Measurements from ENCODE around the gene SLC25A38. TPM values are rescaled to one million over a fixed set of nuclear protein-coding genes. Genes with fewer than 3 reads are reported as not detected.

SLC25A38 gene
- polyA plus RNA-seq, 3 donors = 5.7 to 8.9 (median 7.5) TPM

DNA sequence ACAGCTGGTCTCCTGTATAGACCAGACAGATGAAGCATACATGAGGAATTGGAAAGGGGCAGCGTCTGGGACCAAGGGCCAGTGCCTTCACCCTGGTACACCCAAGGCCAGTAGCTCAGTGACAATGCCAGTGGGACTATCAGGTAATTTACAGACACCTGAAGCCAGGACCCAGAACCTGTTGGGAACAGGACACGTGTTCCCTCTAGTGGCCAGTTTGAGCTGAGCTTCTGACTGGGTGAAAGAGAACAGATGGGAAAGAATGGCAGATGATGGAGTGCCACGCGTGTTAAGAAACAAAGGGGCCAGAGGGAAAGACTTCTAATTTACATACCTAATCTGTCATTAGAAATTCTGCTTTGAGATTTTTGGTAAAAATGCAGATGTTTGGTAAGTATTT is 5.1 kb upstream of the SLC25A38 start:
- no CpG with 5 or more reads among the region's 4 CpGs for WGBS (ENCODE audit: insufficient coverage)
- peak in 2 of 3 donors; percentile 14 to 21 for DNase-seq
- Histone ChIP-seq H3K4me3 (replicated peaks in 1 of 3; ENCODE audit: low read depth in 2 of 3, low read length in 3 of 3) (no peak overlapping the region), H3K9me3 (replicated peaks in 1 of 2; ENCODE audit: control insufficient read depth in 1 of 2, insufficient read depth in 1 of 2, low read length in 2 of 2) (no peaks in the 10 kb centered on the region), H3K4me2 (replicated peaks; ENCODE audit: extremely low read depth, low read length, poor library complexity, severe bottlenecking) (no peak overlapping the region), H3K9ac (ENCODE audit: insufficient read depth, low read length, poor library complexity, severe bottlenecking) (no peak overlapping the region), H2AFZ (ENCODE audit: insufficient read depth, low read depth, low read length, poor library complexity, severe bottlenecking) (no peak overlapping the region), H3K36me3 (replicated peaks in 1 of 2; ENCODE audit: control insufficient read depth in 1 of 2, insufficient read depth in 2 of 2, low read length in 2 of 2) (no peaks in the 10 kb centered on the region), H3K27ac (ENCODE audit: low read depth in 1 of 2, low read length in 2 of 2) (no peak overlapping the region), H3K79me2 (ENCODE audit: insufficient read depth, low read length) (no peaks in the 10 kb centered on the region), H4K20me1 (ENCODE audit: insufficient read depth, low read length) (no peaks in the 10 kb centered on the region), H3K4me1 (ENCODE audit: control insufficient read depth in 1 of 2, insufficient read depth in 2 of 2, low read length in 2 of 2) (peaks cover 5 to 6% of the 10 kb centered on the region in 2 donors), H3K27me3 (ENCODE audit: control insufficient read depth in 2 of 2, insufficient read depth in 2 of 2, low read length in 2 of 2) (no peaks in the 10 kb centered on the region)
- Mint-ChIP-seq H3K27me3 (ENCODE audit: low read depth in 3 of 3) (peaks cover 0 to 4% (median 2%) of the 10 kb centered on the region in 3 donors), H3K4me1 (peaks cover 5% of the 10 kb centered on the region), H3K9me3 (no peaks in the 10 kb centered on the region), H3K4me3 (no peak overlapping the region), H3K36me3 (no peaks in the 10 kb centered on the region), H3K27ac (no peak overlapping the region)
- TF ChIP-seq, protein P1, sequence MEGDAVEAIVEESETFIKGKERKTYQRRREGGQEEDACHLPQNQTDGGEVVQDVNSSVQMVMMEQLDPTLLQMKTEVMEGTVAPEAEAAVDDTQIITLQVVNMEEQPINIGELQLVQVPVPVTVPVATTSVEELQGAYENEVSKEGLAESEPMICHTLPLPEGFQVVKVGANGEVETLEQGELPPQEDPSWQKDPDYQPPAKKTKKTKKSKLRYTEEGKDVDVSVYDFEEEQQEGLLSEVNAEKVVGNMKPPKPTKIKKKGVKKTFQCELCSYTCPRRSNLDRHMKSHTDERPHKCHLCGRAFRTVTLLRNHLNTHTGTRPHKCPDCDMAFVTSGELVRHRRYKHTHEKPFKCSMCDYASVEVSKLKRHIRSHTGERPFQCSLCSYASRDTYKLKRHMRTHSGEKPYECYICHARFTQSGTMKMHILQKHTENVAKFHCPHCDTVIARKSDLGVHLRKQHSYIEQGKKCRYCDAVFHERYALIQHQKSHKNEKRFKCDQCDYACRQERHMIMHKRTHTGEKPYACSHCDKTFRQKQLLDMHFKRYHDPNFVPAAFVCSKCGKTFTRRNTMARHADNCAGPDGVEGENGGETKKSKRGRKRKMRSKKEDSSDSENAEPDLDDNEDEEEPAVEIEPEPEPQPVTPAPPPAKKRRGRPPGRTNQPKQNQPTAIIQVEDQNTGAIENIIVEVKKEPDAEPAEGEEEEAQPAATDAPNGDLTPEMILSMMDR (IDR thresholded peaks at IDR 0.05) = peak; percentile 73
- intact Hi-C loops (cut with micrococcal nuclease) = no loop called here

DNA sequence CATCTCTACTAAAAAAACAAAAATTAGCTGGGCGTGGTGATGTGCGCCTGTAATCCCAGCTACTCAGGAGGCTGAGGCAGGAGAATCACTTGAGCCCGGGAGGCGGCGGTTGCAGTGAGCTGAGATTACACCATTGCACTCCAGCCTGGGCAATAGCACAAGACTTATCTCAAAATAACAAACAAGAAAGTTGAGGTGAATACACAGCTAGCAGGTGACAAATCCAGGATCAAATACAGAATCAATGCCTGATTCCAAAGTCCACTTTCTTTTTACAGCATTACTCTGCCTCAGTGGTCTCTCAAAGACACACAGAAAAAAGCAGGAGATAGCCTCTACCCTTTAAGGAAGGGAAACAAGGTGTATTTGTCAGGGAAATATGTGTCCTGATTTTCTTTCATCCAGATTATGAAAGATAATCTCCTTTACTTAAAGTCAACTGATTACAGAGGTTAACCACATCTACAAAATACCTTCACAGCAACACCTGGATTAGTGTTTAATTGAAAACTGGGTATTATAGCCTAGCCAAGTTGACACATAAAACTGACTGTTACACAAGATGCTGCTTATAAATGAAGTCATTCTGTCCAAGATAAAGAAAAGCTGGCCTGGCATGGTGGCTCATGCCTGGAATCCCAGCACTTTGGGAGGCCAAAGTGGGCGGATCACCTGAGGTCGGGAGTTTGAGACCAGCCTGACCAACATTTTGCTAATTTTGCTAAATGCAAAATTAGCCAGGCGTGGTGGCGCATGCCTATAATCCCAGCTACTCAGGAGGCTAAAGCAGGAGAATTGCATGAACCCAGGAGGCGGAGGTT is 4.0 kb upstream of the SLC25A38 start:
- H3K27me3 ChIP-seq (ENCODE audit: control insufficient read depth in 2 of 2, insufficient read depth in 2 of 2, low read length in 2 of 2) = no peaks in the 10 kb centered on the region
- H4K20me1 ChIP-seq (ENCODE audit: insufficient read depth, low read length) = no peaks in the 10 kb centered on the region
- no peaks in the 10 kb centered on the region for H3K36me3 ChIP-seq (replicated peaks in 1 of 2; ENCODE audit: control insufficient read depth in 1 of 2, insufficient read depth in 2 of 2, low read length in 2 of 2)
- H2AFZ ChIP-seq (ENCODE audit: insufficient read depth, low read depth, low read length, poor library complexity, severe bottlenecking) = no peak overlapping the region
- WGBS (ENCODE audit: insufficient coverage) = 95% methylated on average over 9 of the region's 10 CpGs
- H3K4me2 ChIP-seq (replicated peaks; ENCODE audit: extremely low read depth, low read length, poor library complexity, severe bottlenecking) = no peak overlapping the region
- intact Hi-C loops (cut with micrococcal nuclease) = no loop called here
- TF ChIP-seq, protein P1 (IDR thresholded peaks at IDR 0.05) = no peak
- H3K27ac ChIP-seq (ENCODE audit: low read depth in 1 of 2, low read length in 2 of 2) = no peak overlapping the region
- no peaks in the 10 kb centered on the region for H3K9me3 Mint-ChIP-seq
- H3K4me3 ChIP-seq (replicated peaks in 1 of 3; ENCODE audit: low read depth in 2 of 3, low read length in 3 of 3) = no peak overlapping the region
- H3K9ac ChIP-seq (ENCODE audit: insufficient read depth, low read length, poor library complexity, severe bottlenecking) = no peak overlapping the region
- no peak overlapping the region for H3K4me3 Mint-ChIP-seq
- peaks cover 0 to 4% (median 2%) of the 10 kb centered on the region in 3 donors for H3K27me3 Mint-ChIP-seq (ENCODE audit: low read depth in 3 of 3)
- no peaks in the 10 kb centered on the region for H3K36me3 Mint-ChIP-seq
- H3K9me3 ChIP-seq (replicated peaks in 1 of 2; ENCODE audit: control insufficient read depth in 1 of 2, insufficient read depth in 1 of 2, low read length in 2 of 2) = no peaks in the 10 kb centered on the region
- H3K4me1 Mint-ChIP-seq = peaks cover 10% of the 10 kb centered on the region
- peak overlapping the region in 1 of 7 donors; percentile 75 for H3K27ac Mint-ChIP-seq
- no peak for DNase-seq
- peaks cover 12 to 16% of the 10 kb centered on the region in 2 donors for H3K4me1 ChIP-seq (ENCODE audit: control insufficient read depth in 1 of 2, insufficient read depth in 2 of 2, low read length in 2 of 2)
- H3K79me2 ChIP-seq (ENCODE audit: insufficient read depth, low read length) = no peaks in the 10 kb centered on the region
